Measurements from ENCODE around the gene BRCA2.

BRCA2 gene

DNA sequence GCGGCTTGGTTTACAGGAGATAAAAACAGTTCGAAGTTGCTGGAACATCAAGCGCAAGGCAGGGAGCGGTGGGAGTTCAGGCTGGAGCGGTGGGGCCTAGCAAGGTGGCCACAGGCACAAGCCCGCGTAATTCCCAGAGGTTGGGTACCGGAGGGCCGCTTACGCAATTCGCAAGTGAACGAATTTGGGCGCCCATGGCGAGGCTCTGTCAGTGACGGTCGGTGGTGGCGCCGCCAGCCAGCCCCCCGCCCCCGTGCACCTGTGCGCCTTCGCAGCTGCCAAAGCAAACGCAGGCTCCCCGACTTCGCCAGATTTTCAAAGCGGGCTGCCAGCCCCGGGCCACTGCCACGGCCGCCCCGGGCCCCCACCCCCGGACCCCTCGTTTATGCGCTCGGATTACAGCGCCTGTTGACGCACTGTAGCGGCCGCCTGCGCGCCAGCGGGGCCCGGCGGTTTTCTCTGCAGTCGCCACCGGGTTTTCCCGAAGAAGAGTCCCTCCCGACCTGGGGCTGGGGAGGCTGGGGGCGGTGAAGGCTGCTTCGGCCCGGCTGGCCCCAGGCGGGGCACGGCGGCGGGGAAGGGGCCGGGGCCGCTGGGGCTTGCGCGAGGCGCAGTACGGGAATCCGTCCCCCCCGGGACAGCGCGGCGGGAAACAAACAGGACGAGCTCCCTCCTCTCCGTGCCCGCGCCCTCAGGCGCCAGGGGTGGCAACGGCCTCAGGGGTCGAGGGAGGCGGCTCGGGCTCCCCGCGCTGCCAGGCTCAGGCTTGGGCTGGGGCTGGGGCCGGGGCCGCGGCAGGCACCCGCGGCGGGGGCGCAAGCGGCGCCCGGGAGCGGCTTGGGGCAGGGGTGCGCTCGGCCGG is 111.9 kb downstream of the BRCA2 start:
- H3K27ac ChIP-seq, result no peak overlapping the region
- DNase-seq (ENCODE audit: low read depth, low spot score), result no peak

GRCh38 chr13:32427852-32428580 is 112.7 kb downstream of the BRCA2 start, which contains the start of gene N4BP2L1:
TSS of gene N4BP2L1 (minus strand) at chr13:32428130. CDS start at chr13:32428082, 48 bp downstream.
- no peak within 1 kb of the TSS for H3K27ac ChIP-seq
- DNase-seq (ENCODE audit: low read depth, low spot score), result no peak

DNA sequence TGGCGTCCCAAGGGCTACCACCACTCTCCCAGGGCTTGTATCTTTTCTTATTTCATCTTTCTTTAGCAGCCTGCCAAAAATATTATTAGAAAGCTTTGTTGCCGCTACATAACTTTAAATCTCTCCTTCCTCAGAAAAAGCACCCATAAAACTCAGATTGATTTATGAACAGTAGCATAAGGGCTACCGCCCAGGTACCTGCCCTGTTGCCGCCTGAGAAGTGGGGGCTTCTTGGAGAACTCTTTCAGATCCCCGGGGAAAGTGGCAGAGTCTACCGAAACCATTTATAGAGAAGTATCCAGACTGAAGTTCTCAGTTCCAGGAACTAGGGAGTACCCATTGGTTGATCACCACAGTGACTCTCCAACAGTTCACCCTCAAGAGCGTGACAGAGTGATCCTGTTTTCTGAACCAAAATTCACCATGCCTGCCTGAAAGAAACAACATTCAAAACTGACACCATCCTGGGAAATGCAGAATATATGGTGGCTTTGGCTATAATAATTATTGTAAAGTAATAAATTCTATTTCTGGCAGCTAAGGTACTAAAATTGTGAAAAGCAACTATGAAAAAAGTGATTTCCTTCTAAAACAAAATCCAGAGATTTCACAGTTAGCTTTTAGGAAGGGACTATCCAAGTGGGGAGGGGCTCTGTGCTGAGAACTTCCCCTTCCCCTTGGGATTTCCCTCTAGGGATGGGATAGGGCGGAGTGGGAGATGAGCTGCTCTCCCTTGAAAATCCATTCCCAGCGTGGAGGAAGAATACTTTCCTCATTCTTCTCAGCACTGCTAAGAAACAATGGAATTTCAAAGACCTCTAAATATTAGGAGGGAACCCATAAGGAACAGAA is 113.5 kb downstream of the BRCA2 start:
- no peak for DNase-seq (ENCODE audit: low read depth, low spot score)

GRCh38 chr13:32429433-32429909 is 114.2 kb downstream of the BRCA2 start:
- no peak overlapping the region for H3K27ac ChIP-seq

More for the DNA sequence above, 113.5 kb downstream of the BRCA2 start:
- no peak overlapping the region for H3K27ac ChIP-seq

DNA sequence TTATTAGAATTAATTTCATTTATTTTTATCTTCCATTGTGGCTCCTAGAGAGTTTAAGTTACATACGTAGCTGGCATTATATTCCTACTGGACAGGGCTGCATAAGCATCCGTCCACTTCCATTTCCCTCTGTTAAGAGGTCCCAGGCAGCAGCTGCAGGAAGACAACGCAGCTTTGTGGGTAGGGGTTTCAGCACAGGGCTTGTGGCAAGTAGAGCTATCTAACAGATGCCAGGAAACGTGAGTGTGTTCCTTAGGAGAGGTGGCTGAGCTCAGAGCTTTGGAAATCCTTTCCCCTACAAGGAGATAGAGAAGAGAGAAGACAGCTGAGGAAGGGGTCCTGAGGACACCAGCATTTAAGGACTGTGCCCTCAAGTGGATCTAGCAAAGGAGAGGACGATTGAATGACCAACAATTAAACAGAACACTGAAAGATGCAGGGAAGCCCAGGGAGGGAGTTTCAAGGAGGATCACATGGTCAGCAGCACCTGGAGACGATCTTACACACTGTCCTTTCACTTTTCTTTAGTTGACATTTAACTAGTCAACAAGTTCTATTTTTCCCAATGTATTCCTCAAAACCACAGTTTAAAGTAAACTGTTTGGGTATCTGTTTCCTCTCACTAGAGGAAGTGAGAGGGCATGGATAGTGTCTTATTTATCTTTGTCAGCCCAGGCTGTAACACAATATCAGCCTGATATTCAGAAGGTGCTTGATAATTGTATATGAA is 114.9 kb downstream of the BRCA2 start:
- no peak for DNase-seq (ENCODE audit: low read depth, low spot score)
- no peak overlapping the region for H3K27ac ChIP-seq

More at GRCh38 chr13:32429433-32429909, 114.2 kb downstream of the BRCA2 start:
- no peak for DNase-seq (ENCODE audit: low read depth, low spot score)

DNA sequence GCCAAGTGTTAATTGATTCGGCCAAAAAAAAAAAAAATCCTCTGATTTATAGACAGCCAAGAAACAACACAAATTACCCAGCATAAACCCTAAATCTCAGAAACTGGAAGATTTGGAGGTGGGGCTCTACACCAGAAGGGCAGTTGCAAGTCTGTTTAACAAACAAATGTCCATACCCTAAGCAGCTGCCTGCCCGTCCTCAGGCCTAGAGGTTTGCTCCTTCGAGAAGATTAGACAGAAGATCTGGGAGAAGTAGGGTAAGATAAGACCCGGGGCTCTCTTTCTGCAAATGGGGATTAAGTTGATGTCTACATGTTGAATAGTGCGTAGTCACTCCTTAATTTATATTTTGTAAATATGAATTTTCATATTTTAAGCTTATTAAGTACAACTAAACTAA is 116.1 kb downstream of the BRCA2 start:
- no peak for DNase-seq (ENCODE audit: low read depth, low spot score)
- no peak overlapping the region for H3K27ac ChIP-seq

- DNase-seq (ENCODE audit: low read depth, low spot score), result peak; percentile 56
These were observed 117.5 kb downstream of the BRCA2 start for GRCh38 chr13:32432856-32433255.

GRCh38 chr13:32438871-32439270 is 123.6 kb downstream of the BRCA2 start:
- no peak for DNase-seq (ENCODE audit: low read depth, low spot score)
- no peak overlapping the region for H3K27ac ChIP-seq

More at GRCh38 chr13:32432856-32433255, 117.5 kb downstream of the BRCA2 start:
- H3K27ac ChIP-seq, result peak overlapping the region; percentile 49

DNA sequence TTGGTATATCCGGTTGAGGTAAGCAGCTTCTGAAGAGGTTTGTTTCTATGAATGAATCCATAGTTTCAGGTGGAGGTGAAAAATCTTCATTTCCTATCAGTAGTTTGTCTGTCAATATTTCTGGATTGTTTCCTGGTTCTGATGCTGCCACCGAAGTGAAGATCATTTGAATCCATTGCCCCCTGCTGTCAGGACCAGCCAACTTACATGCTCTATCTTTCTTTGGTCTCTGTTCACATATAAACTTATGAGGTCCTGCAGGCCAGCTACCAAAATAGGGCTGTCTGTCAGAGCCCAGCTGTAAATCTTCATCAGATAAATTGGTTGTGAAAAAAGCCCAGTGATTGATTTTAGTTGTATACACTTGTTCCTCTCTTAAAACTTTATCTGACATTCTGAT is 127.8 kb downstream of the BRCA2 start:
- no peak for DNase-seq (ENCODE audit: low read depth, low spot score)
- H3K27ac ChIP-seq, result no peak overlapping the region

GRCh38 chr13:32445461-32445860 is 130.2 kb downstream of the BRCA2 start:
- H3K27ac ChIP-seq, result no peak overlapping the region
- no peak for DNase-seq (ENCODE audit: low read depth, low spot score)

- no peak overlapping the region for H3K27ac ChIP-seq
- no peak for DNase-seq (ENCODE audit: low read depth, low spot score)
These were observed 130.9 kb downstream of the BRCA2 start for GRCh38 chr13:32446220-32446619.

GRCh38 chr13:32446773-32447465 is 131.6 kb downstream of the BRCA2 start:
- no peak overlapping the region for H3K27ac ChIP-seq
- DNase-seq (ENCODE audit: low read depth, low spot score), result no peak

DNA sequence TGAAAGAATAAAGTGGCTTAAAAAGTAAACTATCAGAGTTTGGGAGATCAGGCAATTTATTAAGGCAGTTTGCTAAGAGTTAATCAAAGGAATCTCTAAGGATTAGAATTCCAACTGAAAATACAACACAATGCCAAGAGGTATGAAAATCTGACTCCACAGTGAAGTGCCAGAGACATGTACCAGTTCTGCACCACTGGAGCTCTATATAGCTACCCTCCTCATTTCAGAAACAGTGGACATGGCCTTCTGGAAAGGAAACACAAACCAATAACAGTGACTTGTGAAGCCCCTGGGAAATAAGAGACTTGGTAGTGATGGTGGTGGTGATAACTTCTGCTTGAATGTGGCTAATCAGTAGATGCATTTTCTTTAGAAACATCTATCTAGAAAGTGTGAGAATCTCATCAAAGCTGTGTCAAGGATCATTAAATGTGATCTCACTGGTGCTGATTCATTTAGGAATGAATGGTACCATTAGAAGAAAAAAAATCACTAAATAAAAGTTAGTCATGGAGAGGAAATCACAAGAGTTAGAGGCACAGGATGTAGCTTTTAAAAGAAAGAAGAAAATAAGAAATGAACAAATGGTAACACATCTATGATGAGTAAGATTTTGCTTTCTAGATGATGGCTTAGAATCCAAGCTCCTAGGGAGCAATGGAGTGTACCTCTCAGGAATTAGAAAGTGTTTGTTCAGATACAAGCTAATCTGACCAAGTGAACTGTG is 132.8 kb downstream of the BRCA2 start:
- no peak overlapping the region for H3K27ac ChIP-seq
- DNase-seq (ENCODE audit: low read depth, low spot score), result no peak

DNA sequence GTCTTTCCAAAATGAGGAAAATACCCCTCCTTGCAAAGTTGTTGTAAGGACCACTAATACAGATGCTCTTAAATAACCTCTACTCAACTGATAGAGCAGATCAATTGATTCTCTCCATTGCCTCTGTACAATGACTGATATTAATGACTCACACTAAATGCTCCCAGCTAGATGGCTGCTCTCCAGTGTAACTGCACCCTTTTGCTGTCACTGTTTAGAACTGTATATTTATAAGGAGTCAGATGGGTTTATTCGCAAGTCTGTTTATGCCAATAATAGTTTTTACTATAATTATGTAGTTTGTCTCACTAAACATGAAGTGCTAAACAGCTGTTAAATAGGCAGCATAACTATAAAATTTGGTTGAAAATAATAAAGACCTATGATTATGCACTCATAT is 133.7 kb downstream of the BRCA2 start:
- no peak overlapping the region for H3K27ac ChIP-seq
- no peak for DNase-seq (ENCODE audit: low read depth, low spot score)
